ENCODE results near the gene ATF7. TPM values are rescaled to one million over a fixed set of nuclear protein-coding genes. Genes with fewer than 3 reads are reported as not detected.

ATF7 gene
- total and polyA plus RNA-seq, 9 of the 15 experiments (the other 6 are each of a cell fraction or from before 2014, with no cell fraction given): 10.6 to 30.4 (median 20.7) TPM

DNA sequence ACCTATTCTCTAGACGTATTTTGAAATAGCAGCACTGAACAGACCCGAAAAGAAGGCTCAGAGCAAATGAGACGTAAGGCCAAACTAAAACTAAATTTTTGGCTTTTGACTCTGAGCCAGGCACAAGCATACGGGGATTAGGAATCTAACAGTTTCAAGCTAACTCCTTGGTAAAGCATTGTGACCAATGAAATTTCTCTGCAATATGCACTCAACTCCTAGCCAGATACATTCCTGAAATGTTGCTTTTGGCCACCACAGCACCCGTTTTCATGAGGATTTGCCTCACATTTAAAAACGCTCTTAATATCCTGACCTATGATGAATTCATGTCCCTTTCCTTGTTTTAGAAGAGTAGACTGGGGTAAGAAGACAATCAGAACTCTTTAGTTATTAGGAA is 65.8 kb downstream of the ATF7 start:
- Histone ChIP-seq H3K9me1 (ENCODE audit: control insufficient read depth, insufficient read depth, low read length) (no peaks in the 10 kb centered on the region), H3K27ac (ENCODE audit: extremely low read depth, low read depth, low read length) (no peak overlapping the region), H4K20me1 (replicated peaks; ENCODE audit: control insufficient read depth, insufficient read depth, low read length) (no peaks in the 10 kb centered on the region), H3K9ac (ENCODE audit: insufficient read depth in 1 of 2, low read depth in 2 of 2, low read length in 2 of 2) (no peak overlapping the region), H3K4me1 (replicated peaks in 1 of 2; ENCODE audit: control insufficient read depth in 2 of 2, insufficient read depth in 2 of 2, low read length in 2 of 2) (no peaks in the 10 kb centered on the region), H3K79me2 (ENCODE audit: control insufficient read depth, insufficient read depth, low read length) (no peaks in the 10 kb centered on the region), H3K4me2 (ENCODE audit: insufficient read depth, low read length) (no peak overlapping the region), H3K36me3 (ENCODE audit: control insufficient read depth, insufficient read depth, low read length) (no peaks in the 10 kb centered on the region), H3K4me3 (no peak overlapping the region), H3K27me3 (ENCODE audit: control insufficient read depth in 2 of 2, insufficient read depth in 2 of 2, low read length in 2 of 2) (no peaks in the 10 kb centered on the region), H3K9me3 (replicated peaks; ENCODE audit: control insufficient read depth, insufficient read depth, low read depth, low read length) (no peaks in the 10 kb centered on the region), H2AFZ (ENCODE audit: low read depth, low read length) (no peak overlapping the region)
- in situ Hi-C loops (cut with MboI) (no loop called here), intact Hi-C loops (cut with micrococcal nuclease) (no loop called here)
- no TSS peak for BruUV-seq (replicated peaks)
- CTCF ChIA-PET (ENCODE audit: low intra/inter-chr PET ratio): no interaction called here
- FAIRE-seq: no peak
- 64% methylated on average over 6 of the region's 6 CpGs for WGBS (ENCODE audit: insufficient coverage, low coverage, missing lambda C conversion rate)
- DNase-seq (ENCODE audit: extremely low read depth in 1 of 4, low spot score in 3 of 4): no peak
- no peak for TF ChIP-seq TEAD2 (tag; IDR thresholded peaks at IDR 0.05)
- TF ChIP-seq SIN3A (IDR thresholded peaks at IDR 0.05; ENCODE audit: borderline replicate concordance in 2 of 2, control insufficient read depth in 1 of 2, low read depth in 2 of 2, low read length in 2 of 2): no peak
- TF ChIP-seq ZNF830 (CRISPR knock-in tag; IDR thresholded peaks at IDR 0.05): no peak
- TF ChIP-seq, protein P1, sequence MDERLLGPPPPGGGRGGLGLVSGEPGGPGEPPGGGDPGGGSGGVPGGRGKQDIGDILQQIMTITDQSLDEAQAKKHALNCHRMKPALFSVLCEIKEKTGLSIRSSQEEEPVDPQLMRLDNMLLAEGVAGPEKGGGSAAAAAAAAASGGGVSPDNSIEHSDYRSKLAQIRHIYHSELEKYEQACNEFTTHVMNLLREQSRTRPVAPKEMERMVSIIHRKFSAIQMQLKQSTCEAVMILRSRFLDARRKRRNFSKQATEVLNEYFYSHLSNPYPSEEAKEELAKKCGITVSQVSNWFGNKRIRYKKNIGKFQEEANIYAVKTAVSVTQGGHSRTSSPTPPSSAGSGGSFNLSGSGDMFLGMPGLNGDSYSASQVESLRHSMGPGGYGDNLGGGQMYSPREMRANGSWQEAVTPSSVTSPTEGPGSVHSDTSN (CRISPR knock-in tag; IDR thresholded peaks at IDR 0.05; ENCODE audit: low read depth): no peak
- TF ChIP-seq, protein P1 (tag; conservative IDR thresholded peaks at IDR 0.05; ENCODE audit: low read depth): no peak
- POLR2A ChIA-PET: interaction anchor here (1.8 kb wide), 1 partner anchor 66 kb away, joined by 5 read pairs; the partner anchor contains the start of gene ATF7
- ATAC-seq: no peak

Data from K562 (cell line).